Activated naive CD8-positive, alpha-beta T cell treated with anti-CD3 and anti-CD28 coated beads, Interleukin-2, amount 50 U/mL, for 16 hours (primary cell): ENCODE data around the gene HEG1.
"Not testable (repeated sequence)": the region's sequence is repeated elsewhere in the genome, so short reads cannot be mapped to it uniquely, and the experiment has no call there.

Experiments used
- DNase-seq: peaks from one replicate; pipeline ENCODE4 v3.0.0-alpha.2; 2020; ENCODE audit warnings: low read depth, low spot score

Gene HEG1

GRCh38 chr3:124957951-124958350, 97.8 kb downstream of the HEG1 start:
- not testable (repeated sequence) for DNase-seq

DNA sequence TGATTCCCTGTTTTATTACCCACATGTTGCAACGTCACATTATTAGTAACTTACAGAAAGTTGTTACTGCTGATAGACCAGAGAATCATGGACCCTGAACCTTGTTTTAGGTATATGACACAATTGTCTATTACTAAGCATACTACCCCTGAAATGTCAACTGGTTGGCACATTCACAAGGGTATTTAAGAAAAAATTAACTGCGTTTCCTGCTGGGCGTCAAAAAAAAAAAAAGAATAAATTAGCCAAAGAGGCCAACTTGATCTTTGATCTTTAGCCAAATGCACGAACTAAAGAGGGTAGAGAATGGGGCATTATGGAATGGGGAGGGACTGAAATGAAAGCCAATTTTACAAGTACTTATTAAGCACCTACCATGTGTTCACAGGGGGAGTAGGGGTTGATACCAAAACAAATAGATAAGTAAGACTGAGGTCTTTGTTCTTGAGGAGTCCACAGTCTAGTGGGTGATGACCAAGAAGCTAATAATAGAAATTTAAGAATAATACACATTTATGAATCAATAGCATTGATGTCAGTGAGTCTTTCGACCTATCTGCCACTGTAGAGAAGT, 103.4 kb downstream of the HEG1 start:
- no peak for DNase-seq

DNA sequence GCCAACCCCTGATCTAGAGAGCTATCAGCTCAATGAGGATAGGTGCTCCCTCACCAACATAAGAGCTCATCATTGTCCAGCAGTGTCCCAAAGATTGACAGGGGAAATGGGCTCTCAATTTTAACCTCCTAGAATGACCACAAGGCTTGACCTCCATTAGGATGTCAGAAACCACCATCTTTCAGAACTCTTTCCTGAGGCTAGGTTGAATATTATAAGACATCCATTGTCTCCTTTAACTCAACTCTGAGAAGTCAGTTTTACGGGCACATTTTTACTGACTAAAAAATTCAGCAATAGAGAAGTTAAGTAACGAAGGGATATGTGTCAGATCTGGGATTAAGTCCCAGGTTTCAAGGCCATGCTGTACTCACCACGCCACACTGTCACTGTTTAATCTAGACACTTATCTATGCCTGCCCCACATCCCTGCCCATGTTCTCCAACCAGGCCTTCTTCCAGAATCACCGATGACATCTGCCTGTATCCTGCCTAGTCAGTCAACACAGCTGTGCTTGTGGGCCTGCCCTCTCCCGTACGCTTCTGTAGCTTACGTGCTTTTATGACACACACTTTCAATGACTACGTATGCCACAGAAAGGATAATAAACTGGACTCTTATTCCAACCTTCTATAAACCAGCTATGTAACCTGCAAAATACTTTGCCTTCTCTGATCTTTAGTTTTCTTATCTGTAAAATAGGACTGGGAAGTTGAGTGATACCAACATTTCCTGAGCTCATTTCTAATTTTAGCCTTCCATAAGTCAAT, 104.1 kb downstream of the HEG1 start:
- DNase-seq, result no peak

- DNase-seq, result no peak
These were observed 105.8 kb downstream of the HEG1 start for GRCh38 chr3:124950026-124950425.

DNA sequence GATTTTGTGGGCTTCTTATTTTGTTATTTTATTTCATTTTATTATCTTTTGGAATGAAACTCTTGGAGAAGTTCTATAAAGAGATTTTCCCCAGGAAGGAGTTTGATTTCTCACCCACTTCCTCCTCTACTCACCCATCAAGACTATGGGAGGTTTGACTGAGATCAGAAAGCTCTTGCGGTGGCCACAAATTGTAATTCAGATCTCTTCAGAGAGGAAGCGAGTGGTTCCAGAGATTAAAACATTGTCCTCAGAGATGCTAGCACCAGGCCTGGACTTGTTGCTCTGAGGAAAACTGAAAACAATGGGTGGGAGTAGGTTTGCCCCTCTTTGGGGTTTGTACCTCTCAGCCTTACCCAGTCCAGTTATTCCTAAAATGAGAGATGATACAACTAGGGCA, 113.2 kb downstream of the HEG1 start:
- no peak for DNase-seq

DNA sequence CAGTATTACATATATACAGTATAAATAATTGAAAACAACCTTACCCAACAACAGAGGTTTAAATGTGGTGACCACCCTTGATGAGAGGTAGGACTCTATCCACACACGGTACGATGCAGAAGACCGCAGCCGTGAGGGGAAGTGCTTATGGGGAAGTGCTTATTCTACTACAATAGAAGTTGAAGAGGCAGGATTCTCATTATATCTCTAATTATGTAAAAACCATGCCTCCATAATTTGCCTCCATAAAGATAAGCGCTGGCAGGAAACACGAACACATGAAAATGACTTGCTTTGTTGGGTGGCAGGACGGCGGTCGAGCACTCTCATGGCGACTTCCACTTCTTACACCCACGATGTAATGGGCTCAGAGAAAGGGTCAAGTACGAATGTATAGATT, 114.0 kb downstream of the HEG1 start:
- no peak for DNase-seq

DNA sequence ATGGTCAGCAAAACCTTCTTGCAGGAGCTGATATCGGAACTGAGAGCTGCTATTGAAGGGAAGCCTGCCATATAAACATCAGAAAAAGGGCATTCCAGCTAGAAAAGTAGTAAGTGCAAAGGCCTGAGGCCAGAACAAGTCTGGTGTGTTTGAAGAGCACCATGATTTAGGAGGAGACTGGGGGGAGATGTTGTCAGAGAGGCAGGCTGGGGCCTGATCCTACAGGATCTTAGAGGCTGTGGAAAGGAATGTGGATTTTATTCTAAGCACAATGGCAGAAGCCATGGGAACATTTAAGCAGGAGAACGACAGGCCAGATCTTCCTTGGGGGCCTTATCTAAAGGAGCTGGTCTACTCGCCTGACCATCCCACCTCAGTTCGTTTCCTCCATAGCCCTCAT, 116.1 kb downstream of the HEG1 start:
- DNase-seq, result no peak

DNA sequence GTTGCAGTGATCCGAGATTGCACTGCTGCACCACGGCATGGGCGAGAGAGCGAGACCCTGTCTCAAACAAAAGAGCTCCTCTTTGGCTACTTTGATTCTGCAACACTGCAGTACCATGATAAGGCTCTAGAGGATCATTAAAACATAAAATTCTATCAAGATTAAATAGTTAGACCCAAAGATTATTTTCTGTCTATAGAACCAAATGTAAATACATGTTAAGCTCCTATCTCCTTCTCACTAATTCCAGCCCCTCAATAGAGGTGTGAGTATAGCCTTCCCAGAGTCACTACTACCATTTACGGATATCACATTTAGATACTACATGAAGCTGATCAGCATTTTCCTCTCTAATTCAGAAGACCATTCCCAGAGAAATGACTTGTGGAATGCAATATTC, 116.9 kb downstream of the HEG1 start:
- DNase-seq, result no peak

DNA sequence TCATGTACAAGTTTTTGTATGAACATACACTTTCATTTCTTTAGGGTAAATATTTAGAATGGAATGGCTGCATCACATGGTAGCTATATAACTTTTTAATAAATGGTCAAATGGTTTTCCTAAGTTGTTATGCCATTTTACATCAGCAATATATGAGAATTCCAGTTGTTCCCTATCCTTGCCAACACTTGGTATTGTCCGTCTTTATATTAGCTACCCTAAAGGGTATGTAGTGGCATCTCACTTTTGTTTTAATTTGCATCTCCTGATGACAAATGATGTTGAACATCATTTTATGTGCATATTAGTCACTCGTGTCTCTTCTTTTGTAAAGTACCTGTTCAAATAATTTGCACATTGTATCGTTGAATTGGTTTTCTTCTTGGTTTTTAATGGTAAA, 118.7 kb downstream of the HEG1 start:
- DNase-seq, result no peak

GRCh38 chr3:124935794-124936542, 119.8 kb downstream of the HEG1 start:
- no peak for DNase-seq

DNA sequence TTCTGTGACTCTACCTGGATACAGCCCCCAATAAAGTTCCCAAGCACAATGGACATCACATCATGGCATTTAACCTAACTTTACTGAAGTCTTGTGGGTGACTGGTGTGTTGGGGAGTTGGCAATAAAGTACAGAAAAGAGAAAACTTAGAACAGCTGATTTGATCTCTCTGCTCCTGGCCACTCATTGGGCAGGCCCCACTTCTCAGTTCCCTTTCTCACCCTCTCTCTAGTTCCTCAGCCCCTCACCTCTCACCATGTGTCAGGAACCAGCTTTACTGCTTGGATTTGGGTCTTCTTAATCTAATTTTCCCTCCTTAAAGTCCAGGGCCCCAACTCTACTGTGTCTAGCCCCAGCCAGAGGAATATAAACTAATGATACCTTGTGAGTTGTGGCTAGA, 120.5 kb downstream of the HEG1 start:
- DNase-seq, result no peak

DNA sequence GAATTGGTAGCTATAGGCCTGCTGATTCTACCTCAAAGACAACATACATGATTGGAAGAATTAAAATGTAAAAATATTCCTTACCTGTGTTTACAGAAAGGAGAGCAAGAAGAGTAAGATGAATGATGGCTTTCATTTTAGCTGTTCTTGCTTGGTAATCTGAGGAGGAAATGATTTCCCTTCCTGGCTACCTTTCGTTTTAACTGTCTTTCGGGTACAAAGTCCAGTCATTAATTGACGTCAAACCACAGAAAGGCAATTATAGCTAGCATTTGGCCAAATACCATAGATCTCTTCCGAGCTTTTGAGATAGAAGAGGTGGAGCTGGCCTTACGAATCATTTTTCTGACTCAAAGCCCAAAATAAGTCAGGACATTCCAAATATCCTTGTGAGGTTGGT, 121.2 kb downstream of the HEG1 start, which contains the start of gene MUC13:
Gene MUC13, minus strand, starts transcription at position 175 of the 400 bp plus-strand sequence. Its CDS starts 39 bp downstream, at position 136.
- no peak for DNase-seq

DNA sequence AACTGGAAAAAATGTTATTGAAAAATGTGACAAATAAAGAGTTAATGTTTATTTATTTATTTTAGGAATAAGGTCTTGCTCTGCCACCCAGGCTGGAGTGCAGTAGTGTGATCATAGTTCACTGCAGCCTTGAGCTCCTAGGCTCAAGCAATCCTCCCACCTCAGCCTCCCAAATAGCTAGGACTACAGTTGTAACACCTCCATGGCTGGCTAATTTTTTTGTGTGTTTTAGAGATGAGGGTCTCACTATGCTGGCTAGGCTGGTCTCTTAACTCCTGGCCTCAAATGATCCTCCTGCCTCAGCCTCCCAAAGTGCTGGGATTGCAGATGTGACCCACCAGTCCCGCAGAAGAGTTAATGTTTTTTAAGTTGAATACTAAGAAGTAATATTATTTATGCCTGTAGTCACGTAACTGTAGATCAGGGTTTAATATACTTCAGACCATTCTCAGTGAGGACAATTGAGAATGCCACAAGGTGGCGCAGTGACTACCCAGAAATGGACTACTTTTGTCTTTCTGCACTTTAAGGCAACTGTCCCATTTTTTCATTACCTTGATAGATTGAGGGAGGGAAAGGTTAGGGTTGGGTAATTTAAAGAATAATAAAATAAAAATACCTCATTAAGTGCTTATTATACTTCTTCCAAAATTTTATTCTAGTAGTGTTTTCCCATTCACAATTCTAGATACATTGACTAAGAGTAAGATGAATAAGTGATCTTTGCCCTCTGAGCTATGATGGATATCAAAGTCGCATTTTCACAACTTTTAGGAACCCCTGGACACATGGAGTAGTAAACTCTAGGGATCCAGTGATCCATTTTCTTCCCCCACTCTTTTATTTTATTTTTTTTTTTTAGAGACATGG, 127.2 kb downstream of the HEG1 start:
- DNase-seq, result peak; percentile 5

DNA sequence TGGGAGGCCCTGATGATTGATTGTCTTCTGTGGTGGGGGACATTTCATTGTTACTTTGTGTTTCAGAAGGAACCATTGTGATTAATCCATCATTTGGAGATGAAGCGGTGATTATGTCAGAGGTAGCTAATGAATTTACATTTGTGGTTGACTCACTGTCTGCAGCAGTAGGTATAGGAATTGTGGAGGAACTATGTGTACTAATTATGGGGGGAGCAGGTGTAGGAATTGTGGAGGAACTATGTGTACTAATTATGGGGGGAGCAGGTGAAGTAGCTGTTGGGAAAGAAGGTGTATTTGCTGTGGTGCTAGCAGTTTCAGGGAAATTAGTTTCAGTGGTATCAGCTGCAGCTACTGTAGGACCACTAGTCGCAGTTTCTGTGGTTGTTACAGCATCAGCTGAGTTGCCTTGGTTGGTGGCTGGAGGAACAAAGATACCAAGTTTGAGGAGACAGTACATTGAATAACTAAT, 128.2 kb downstream of the HEG1 start:
- no peak for DNase-seq

GRCh38 chr3:124926426-124927101, 129.2 kb downstream of the HEG1 start:
- no peak for DNase-seq

DNA sequence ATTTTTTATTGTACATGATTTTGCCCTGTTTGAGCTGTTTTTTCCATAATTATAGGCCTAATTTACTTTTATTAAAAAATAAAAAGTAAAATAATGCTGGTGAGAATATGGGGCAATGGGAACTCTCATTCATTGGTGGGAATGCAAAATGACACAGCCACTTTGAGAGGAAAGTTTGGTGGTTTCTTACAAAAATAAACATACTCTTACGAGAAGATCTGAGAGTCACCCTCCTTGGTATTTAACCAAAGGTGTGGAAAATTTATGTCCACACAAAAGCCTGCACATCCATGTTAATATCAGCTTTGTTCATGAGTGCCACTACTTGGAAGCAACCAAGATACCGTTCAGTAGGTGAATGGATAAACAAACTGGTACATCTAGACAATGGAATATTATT, 131.1 kb downstream of the HEG1 start:
- no peak for DNase-seq

DNA sequence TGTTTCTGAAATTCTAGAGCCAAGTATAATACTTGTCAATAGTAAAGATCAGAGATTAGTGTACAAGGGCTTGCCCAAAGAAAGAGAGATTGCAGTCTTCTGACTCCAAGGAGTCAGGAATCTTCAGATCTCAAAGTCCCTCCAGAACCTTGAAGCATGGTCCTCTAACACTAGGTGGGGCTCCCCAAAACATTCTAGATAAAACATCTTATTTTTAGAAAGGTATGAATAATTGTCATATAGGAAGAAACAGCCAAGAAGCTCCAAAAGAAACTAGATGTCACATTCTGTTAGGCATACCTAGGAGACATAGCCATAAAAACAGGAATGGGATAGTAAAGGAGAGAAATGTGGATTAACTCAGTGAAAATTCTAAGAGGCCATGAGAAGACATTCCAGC, 132.0 kb downstream of the HEG1 start:
- no peak for DNase-seq

DNA sequence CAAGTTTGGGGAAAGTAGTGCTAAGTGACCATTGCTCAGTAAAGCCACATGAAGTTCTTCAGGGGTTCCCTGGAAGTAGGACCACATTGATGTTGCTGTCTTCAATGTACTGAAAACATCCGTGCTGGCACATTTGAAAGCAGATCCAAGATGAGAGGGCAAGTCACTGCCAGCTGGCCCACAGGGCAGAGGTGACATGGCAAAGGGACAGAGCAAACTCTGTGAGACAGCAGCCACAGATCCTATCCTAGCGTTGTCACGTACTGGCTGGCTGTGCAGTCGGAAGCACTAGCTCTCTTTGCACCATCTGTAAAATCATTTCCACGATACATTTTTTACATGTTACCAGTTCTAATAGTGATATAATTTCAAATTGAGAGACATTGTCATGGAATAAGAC, 135.1 kb downstream of the HEG1 start:
- DNase-seq, result no peak

GRCh38 chr3:124919756-124920155, 136.0 kb downstream of the HEG1 start:
- DNase-seq, result no peak

- DNase-seq, result no peak
These were observed 137.3 kb downstream of the HEG1 start for GRCh38 chr3:124918524-124918923.

DNA sequence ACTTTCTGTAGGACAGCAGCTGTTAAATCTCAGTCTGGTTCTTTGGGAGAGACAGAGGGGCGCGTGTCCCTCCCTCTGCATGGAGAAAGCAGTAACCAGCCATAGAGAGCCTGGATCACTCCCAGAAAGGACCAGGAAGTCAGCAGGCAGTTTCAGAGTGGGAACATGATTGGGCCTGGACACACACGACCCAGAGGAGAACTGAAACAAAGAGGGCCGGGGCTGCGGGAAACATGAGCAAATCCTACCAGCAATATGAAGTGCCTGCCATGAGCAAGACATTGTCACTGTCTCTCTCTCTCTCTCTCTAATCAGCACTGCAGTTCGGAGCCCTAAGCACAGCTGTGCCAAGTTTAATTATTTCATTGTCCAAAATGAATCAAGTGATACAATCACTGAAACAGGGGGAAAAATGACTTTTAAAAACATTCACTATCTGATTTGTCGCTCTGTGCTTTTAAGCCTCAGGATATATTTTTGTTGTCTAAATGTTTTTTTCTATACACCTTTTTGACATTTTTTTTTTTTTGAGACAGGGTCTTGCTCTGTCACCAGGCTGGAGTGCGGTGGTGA, 138.9 kb downstream of the HEG1 start:
- no peak for DNase-seq
